ENCODE results near the gene DPP9. TPM values are rescaled to one million over a fixed set of nuclear protein-coding genes. Genes with fewer than 3 reads are reported as not detected.

Gene DPP9
- total and polyA plus RNA-seq, 2 of the 8 experiments (the other 6 are each of a cell fraction or from before 2014, with no cell fraction given) = 11.6 to 40.7 TPM

GRCh38 chr19:4712771-4713170 is 10.9 kb downstream of the DPP9 start:
- Histone ChIP-seq H2BK5ac (ENCODE audit: low read depth, low read length) (no peak overlapping the region), H3K18ac (ENCODE audit: extremely low read depth, low read length) (no peak overlapping the region), H4K8ac (ENCODE audit: extremely low read depth, insufficient read depth, low read length) (no peak overlapping the region), H2AFZ (ENCODE audit: low read length) (no peak overlapping the region), H3K79me2 (ENCODE audit: control insufficient read depth in 1 of 2, insufficient read depth in 2 of 2, low read length in 2 of 2) (no peaks in the 10 kb centered on the region), H3K36me3 (ENCODE audit: control insufficient read depth in 2 of 4, insufficient read depth in 4 of 4, low read length in 3 of 4) (peaks cover 8 to 40% (median 34%) of the 10 kb centered on the region in 4 experiments; a peak in 7 of 8 replicates), H3K4me2 (ENCODE audit: insufficient read depth in 1 of 2, low read depth in 2 of 2, low read length in 2 of 2) (no peak overlapping the region), H3K4me1 (replicated peaks in 1 of 4; ENCODE audit: control insufficient read depth in 3 of 4, insufficient read depth in 4 of 4, low read length in 3 of 4) (no peaks in the 10 kb centered on the region), H3K27ac (ENCODE audit: low read depth, low read length) (no peak overlapping the region), H3K23me2 (ENCODE audit: low read depth, low read length) (no peaks in the 10 kb centered on the region), H2BK15ac (ENCODE audit: low read length) (no peak overlapping the region), H3K23ac (ENCODE audit: insufficient read length) (no peak overlapping the region), H3K9ac (replicated peaks in 1 of 4; ENCODE audit: extremely low read depth in 1 of 4, low read depth in 3 of 4, low read length in 3 of 4) (no peak overlapping the region), H3K9me3 (ENCODE audit: insufficient read depth in 2 of 2, low read depth in 1 of 2, low read length in 1 of 2) (no peaks in the 10 kb centered on the region), H4K5ac (ENCODE audit: insufficient read length, low read depth, low read length) (no peak overlapping the region), H3K27me3 (replicated peaks in 1 of 4; ENCODE audit: control insufficient read depth in 3 of 4, extremely low read depth in 1 of 4, insufficient read depth in 3 of 4, low read length in 3 of 4) (no peaks in the 10 kb centered on the region), H2BK12ac (ENCODE audit: low read depth, low read length) (no peak overlapping the region), H3K14ac (ENCODE audit: insufficient read length) (no peak overlapping the region), H4K91ac (replicated peaks; ENCODE audit: insufficient read length, low read length) (no peak overlapping the region), H3K4ac (replicated peaks; ENCODE audit: insufficient read length, low read depth, low read length) (no peak overlapping the region), H2BK20ac (ENCODE audit: low read length) (no peak overlapping the region), H3K4me3 (ENCODE audit: extremely low read depth in 1 of 4, insufficient read depth in 2 of 4, low read depth in 3 of 4, low read length in 4 of 4) (no peak overlapping the region), H4K20me1 (replicated peaks in 1 of 2; ENCODE audit: control insufficient read depth in 1 of 2, insufficient read depth in 2 of 2, low read length in 2 of 2) (peaks cover 8 to 11% of the 10 kb centered on the region in 2 experiments), H3K79me1 (ENCODE audit: low read depth, low read length) (no peaks in the 10 kb centered on the region), H3K56ac (replicated peaks; ENCODE audit: insufficient read length, low read depth, low read length) (no peak overlapping the region), H2BK120ac (replicated peaks; ENCODE audit: low read depth, low read length) (no peak overlapping the region), H2AK5ac (ENCODE audit: low read depth, low read length) (no peak overlapping the region)
- ChIA-PET POLR2A (ENCODE audit: partially characterized antibody) (interaction anchor here (1.1 kb wide), 1 partner anchor 9 kb away, joined by 5 read pairs; no protein-coding TSS in a partner anchor), CTCF (ENCODE audit: partially characterized antibody) (interaction anchor here (0.6 to 1.2 kb wide), 2 partner anchors 92 to 1640 kb away, joined by 3 read pairs; no protein-coding TSS in a partner anchor)
- TF ChIP-seq GABPA (IDR thresholded peaks at IDR 0.05; ENCODE audit: borderline replicate concordance, insufficient read depth, low read length) (no peak), SP4 (IDR thresholded peaks at IDR 0.05; ENCODE audit: low read length) (no peak), SIRT6 (IDR thresholded peaks at IDR 0.05; ENCODE audit: low read length) (no peak), CHD2 (IDR thresholded peaks at IDR 0.05; ENCODE audit: low read length) (no peak), TAF7 (optimal IDR thresholded peaks at IDR 0.05; ENCODE audit: borderline replicate concordance, low read depth, low read length) (no peak), HDAC6 (IDR thresholded peaks at IDR 0.05; ENCODE audit: low read depth, low read length) (no peak), RFX5 (IDR thresholded peaks at IDR 0.05; ENCODE audit: borderline replicate concordance, low read depth, low read length) (no peak), JUN (IDR thresholded peaks at IDR 0.05; ENCODE audit: low read depth, low read length) (no peak), KDM5A (IDR thresholded peaks at IDR 0.05; ENCODE audit: low read length) (no peak)
- TF ChIP-seq, protein P1, sequence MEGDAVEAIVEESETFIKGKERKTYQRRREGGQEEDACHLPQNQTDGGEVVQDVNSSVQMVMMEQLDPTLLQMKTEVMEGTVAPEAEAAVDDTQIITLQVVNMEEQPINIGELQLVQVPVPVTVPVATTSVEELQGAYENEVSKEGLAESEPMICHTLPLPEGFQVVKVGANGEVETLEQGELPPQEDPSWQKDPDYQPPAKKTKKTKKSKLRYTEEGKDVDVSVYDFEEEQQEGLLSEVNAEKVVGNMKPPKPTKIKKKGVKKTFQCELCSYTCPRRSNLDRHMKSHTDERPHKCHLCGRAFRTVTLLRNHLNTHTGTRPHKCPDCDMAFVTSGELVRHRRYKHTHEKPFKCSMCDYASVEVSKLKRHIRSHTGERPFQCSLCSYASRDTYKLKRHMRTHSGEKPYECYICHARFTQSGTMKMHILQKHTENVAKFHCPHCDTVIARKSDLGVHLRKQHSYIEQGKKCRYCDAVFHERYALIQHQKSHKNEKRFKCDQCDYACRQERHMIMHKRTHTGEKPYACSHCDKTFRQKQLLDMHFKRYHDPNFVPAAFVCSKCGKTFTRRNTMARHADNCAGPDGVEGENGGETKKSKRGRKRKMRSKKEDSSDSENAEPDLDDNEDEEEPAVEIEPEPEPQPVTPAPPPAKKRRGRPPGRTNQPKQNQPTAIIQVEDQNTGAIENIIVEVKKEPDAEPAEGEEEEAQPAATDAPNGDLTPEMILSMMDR (IDR thresholded peaks at IDR 0.05; ENCODE audit: control extremely low read depth in 1 of 3, insufficient read depth in 1 of 3, low read depth in 1 of 3, low read length in 3 of 3) = no peak
- 93% methylated on average over 14 of the region's 14 CpGs; no CpG with 5 or more reads in 1 of the 2 experiments for WGBS, 2 experiments (ENCODE audit: extremely low coverage in 1 of 2, insufficient coverage in 1 of 2, insufficient read length in 1 of 2, insufficient replicate concordance in 2 of 2, low coverage in 1 of 2, low lambda C conversion rate in 2 of 2, missing lambda C conversion rate in 1 of 2)
- FAIRE-seq (no peak), DNase-seq (ENCODE audit: low read depth in 1 of 2, low spot score in 2 of 2) (no peak)
